HCT116 (cell line): ENCODE data around the gene PDF. TPM values are rescaled to one million over a fixed set of nuclear protein-coding genes. Genes with fewer than 3 reads are reported as not detected.
A peak's percentile ranks its signal among the peaks of the same experiment; 100 is the strongest.

Source experiments
- ATAC-seq: fragments of 200-7000 bp; cut with Tn5 transposase; 2 replicates; pipeline ENCODE4 v1.9.1; 2020; ENCODE audit warnings: mild to moderate bottlenecking, moderate library complexity
- BruUV-seq: library from RNA; stranded (reverse); fragments of 400-500 nt; replicated peaks from 2 replicates; lab custom pipeline; 2021; lab: Mats Ljungman, UMichigan
- CTCF ChIA-PET: fragments of 300-600 bp; sonication (Branson Sonifier 250); formaldehyde crosslinking; loops from one replicate; lab custom pipeline; 2021; ENCODE audit warnings: antibody characterized with exemption; lab: Charles Lee
- POLR2A ChIA-PET: fragments of 300-600, 350-600 bp; sonication (Branson Sonifier 250); formaldehyde crosslinking; loops from one replicate; lab custom pipeline; 2021; ENCODE audit warnings: antibody characterized with exemption; lab: Charles Lee
- RAD21 ChIA-PET, 2 experiments: fragments of 300-600 bp; sonication (Branson Sonifier 250); formaldehyde crosslinking; loops; one replicate each; lab custom pipeline; 2023; ENCODE audit warnings: low total read pairs in 2 of 2; ENCODE audit not compliant: uncharacterized antibody in 2 of 2, unreplicated experiment in 2 of 2, low non-redundant PET in 1 of 2; lab: Charles Lee
- DNase-seq: peaks from one replicate; pipeline ENCODE4 v3.0.0-alpha.2; 2010; ENCODE audit warnings: low read depth, low spot score
- H2AFZ ChIP-seq: fragments of 200-600 bp; shearing (Covaris generic), sonication (generic); 2 replicates; pipeline ENCODE4 v1.6.1; 2017; ENCODE audit warnings: low read depth, mixed run types, mixed read lengths, antibody characterized with exemption, low read length; ENCODE audit not compliant: poor library complexity, severe bottlenecking
- H3K27ac ChIP-seq: 2 replicates; pipeline ENCODE4 v1.5.1; 2012; ENCODE audit warnings: low read depth, low read length
- H3K27me3 ChIP-seq: fragments of 200-600 bp; sonication (generic); 2 replicates; pipeline ENCODE4 v1.6.1; 2016; ENCODE audit warnings: mixed run types, low read length, mixed read lengths; ENCODE audit not compliant: insufficient read depth
- H3K36me3 ChIP-seq, 2 experiments: fragments of 200-500 bp in 1 of 2; fragments of 200-600 bp in 1 of 2; sonication (Bioruptor generic) in 1 of 2; sonication (generic) in 1 of 2; 2 replicates each; pipeline versions ENCODE4 v1.5.1 to v1.6.1; 2014 to 2016; ENCODE audit warnings: low read length in 2 of 2, inconsistent platforms in 1 of 2, mixed read lengths in 1 of 2, mixed run types in 1 of 2; ENCODE audit not compliant: insufficient read depth in 2 of 2, control insufficient read depth in 1 of 2
- H3K4me1 ChIP-seq, 2 experiments: fragments of 200-600 bp in 1 of 2; sonication (generic) in 1 of 2; 2 replicates each; pipeline versions ENCODE4 v1.5.1 to v1.6.1; 2012 to 2017; ENCODE audit warnings: low read length in 2 of 2, inconsistent platforms in 1 of 2, mild to moderate bottlenecking in 1 of 2, mixed read lengths in 1 of 2, mixed run types in 1 of 2, moderate library complexity in 1 of 2; ENCODE audit not compliant: insufficient read depth in 2 of 2, control insufficient read depth in 1 of 2
- H3K4me2 ChIP-seq: fragments of 200-600 bp; sonication (generic); 2 replicates; pipeline ENCODE4 v1.6.1; 2017; ENCODE audit warnings: mixed run types, low read length, mixed read lengths
- H3K4me3 ChIP-seq, 2 experiments: fragments of 200-600 bp in 1 of 2; sonication (generic) in 1 of 2; replicated peaks in 1 of 2; 2 replicates each; pipeline ENCODE4 v1.5.1; 2011 to 2016; ENCODE audit warnings: low read length in 2 of 2, control low read depth in 1 of 2, low read depth in 1 of 2, mild to moderate bottlenecking in 1 of 2, mixed read lengths in 1 of 2, mixed run types in 1 of 2
- H3K79me2 ChIP-seq: fragments of 200-600 bp; sonication (generic); 2 replicates; pipeline ENCODE4 v1.6.1; 2017; ENCODE audit warnings: mild to moderate bottlenecking, mixed run types, low read length, moderate library complexity, mixed read lengths; ENCODE audit not compliant: insufficient read depth
- H3K9ac ChIP-seq: fragments of 200-600 bp; sonication (generic); 2 replicates; pipeline ENCODE4 v1.6.1; 2016; ENCODE audit warnings: low read length, mixed read lengths
- H3K9me2 ChIP-seq: fragments of 200-600 bp; sonication (generic), shearing (Covaris generic); 2 replicates; pipeline ENCODE4 v1.6.1; 2017; ENCODE audit warnings: mixed run types, mild to moderate bottlenecking, moderate library complexity; ENCODE audit not compliant: insufficient read depth
- H3K9me3 ChIP-seq, 2 experiments: fragments of 200-500 bp in 1 of 2; fragments of 200-600 bp in 1 of 2; sonication (Bioruptor generic) in 1 of 2; sonication (generic) in 1 of 2; 2 replicates each; pipeline ENCODE4 v1.6.1; 2014 to 2017; ENCODE audit warnings: low read length in 2 of 2, mixed read lengths in 2 of 2, inconsistent platforms in 1 of 2, low read depth in 1 of 2, mild to moderate bottlenecking in 1 of 2, mixed run types in 1 of 2, moderate library complexity in 1 of 2; ENCODE audit not compliant: control insufficient read depth in 1 of 2, insufficient read depth in 1 of 2
- H4K20me1 ChIP-seq: fragments of 200-600 bp; sonication (generic), shearing (Covaris generic); 2 replicates; pipeline ENCODE4 v1.6.1; 2017; ENCODE audit warnings: mixed run types, mild to moderate bottlenecking, moderate library complexity; ENCODE audit not compliant: insufficient read depth
- CBX3 ChIP-seq: IDR thresholded peaks from 2 replicates; pipeline ENCODE4 v1.6.1; 2012; ENCODE audit warnings: low read depth
- EGR1 ChIP-seq: IDR thresholded peaks from 2 replicates; pipeline ENCODE4 v1.6.1; 2012; ENCODE audit warnings: low read depth
- EZH2phosphoT487 ChIP-seq: fragments of 200-600 bp; IDR thresholded peaks from 2 replicates; pipeline ENCODE4 v1.6.1; 2018; ENCODE audit warnings: antibody characterized with exemption, borderline replicate concordance
- RAD21 ChIP-seq: IDR thresholded peaks from 2 replicates; pipeline ENCODE4 v1.6.1; 2012; ENCODE audit warnings: low read depth, mild to moderate bottlenecking
- SIN3A ChIP-seq: IDR thresholded peaks from 2 replicates; pipeline ENCODE4 v1.6.1; 2012; ENCODE audit warnings: low read depth
- ZBTB33 ChIP-seq: IDR thresholded peaks from 2 replicates; pipeline ENCODE4 v1.6.1; 2011; ENCODE audit warnings: mild to moderate bottlenecking, low read length, moderate library complexity; ENCODE audit not compliant: insufficient replicate concordance; ENCODE audit errors: extremely low read depth
- ZFX ChIP-seq: fragments of 450-650 bp; IDR thresholded peaks from 2 replicates; pipeline ENCODE4 v1.6.1; 2017
- intact Hi-C: fragments of 100-400 bp; cut with micrococcal nuclease; formaldehyde crosslinking; loops from 2 replicates; pipeline ENCODE4 v1.10.0; 2022
- total RNA-seq: library from RNA; stranded (reverse); gene quantifications from one replicate; pipeline ENCODE4 v1.2.1, GENCODE V29; 2021; ENCODE audit not compliant: unreplicated experiment

The PDF gene
- total RNA-seq, 1 experiment from 2014 or later, result 33.9 TPM

- Histone ChIP-seq H3K9me3 (no peaks in the 10 kb centered on the region), H3K27ac (peak overlapping the region; percentile 90), H3K9ac (peak overlapping the region; percentile 96), H2AFZ (no peak overlapping the region), H4K20me1 (no peaks in the 10 kb centered on the region; the same call in 1 of the 2 replicates), H3K9me2 (no peaks in the 10 kb centered on the region), H3K36me3 (peaks cover 13 to 39% of the 10 kb centered on the region in 2 experiments; a peak in 3 of 4 replicates), H3K4me1 (peaks cover 11 to 29% of the 10 kb centered on the region in 2 experiments), H3K79me2 (peaks cover 69% of the 10 kb centered on the region), H3K4me3 (peak overlapping the region; percentile 71 to 94), H3K4me2 (peak overlapping the region; percentile 91), H3K27me3 (no peaks in the 10 kb centered on the region)
- CTCF ChIA-PET, result no interaction called here
- ATAC-seq (no peak), DNase-seq (no peak)
- intact Hi-C loops, result no loop called here
- RAD21 ChIA-PET, result interaction anchor here in 1 of 2 experiments (0.6 kb wide), 1 partner anchor 12 kb away, joined by 3 read pairs; no protein-coding TSS in a partner anchor
- no peak for TF ChIP-seq ZFX
- no peak for TF ChIP-seq ZBTB33
- TF ChIP-seq CBX3, result no peak
- TF ChIP-seq SIN3A, result no peak
- TF ChIP-seq RAD21, result no peak
- TF ChIP-seq EGR1, result no peak
- no peak for TF ChIP-seq EZH2phosphoT487
- POLR2A ChIA-PET, result interaction anchor here (1.3 kb wide), 1 partner anchor 10 kb away, joined by 3 read pairs; the partner anchor contains the start of gene PDF
- TSS peak; percentile 75 for BruUV-seq
Observed at GRCh38 chr16:69340095-69340644, 9.8 kb upstream of the PDF start.
